Activated gamma-delta T cell treated with anti-CD3 and anti-CD28 coated beads, Interleukin-2, amount 50 U/mL, for 16 hours (primary cell): ENCODE results near the gene NOL8.

Experiments
- DNase-seq: peaks from one replicate; pipeline ENCODE4 v3.0.0-alpha.2; 2020; ENCODE audit warnings: low read depth

The NOL8 gene

DNA sequence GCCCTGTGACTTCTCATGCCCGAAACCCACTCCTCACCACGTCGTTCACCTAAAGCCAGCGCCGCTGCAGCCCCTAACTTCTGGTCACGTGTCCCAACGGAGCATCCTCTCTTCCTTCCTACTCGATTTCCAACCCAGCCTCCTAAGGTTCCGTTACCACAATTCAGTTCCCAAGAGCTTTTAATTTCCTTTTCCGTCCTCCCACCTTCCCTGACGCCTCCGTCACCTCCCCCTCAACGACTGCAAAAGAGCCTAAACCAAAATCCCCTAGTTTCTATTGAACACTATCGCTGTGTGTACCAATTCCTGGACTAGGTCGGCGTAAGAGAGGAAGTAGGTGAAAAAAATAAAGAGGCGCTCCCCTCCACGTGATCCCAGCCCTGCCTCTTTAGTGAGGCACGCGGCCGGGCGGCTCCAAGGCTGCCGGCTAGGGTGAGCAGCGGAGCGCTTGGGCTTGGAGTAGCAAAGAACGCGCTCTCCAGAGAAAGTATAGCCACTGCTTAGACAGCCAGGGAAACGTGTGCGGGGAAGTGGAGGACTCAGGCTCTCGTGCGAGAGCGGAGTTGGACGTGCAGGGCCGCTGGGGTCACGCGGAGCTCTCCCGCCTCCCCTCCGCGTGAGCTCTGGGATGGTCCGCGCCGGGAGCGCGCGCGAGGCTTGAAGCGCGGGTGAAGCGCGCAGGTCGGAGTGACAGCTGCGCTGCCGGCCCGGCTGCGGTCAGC is at the start of gene NOL8, which contains the start of gene CENPP:
Gene NOL8 (minus strand): TSS at position 82 of the 722 bp plus-strand sequence. CDS start 1,189 bp downstream, outside the sequence.
Gene CENPP (plus strand): TSS at position 685 of the 722 bp plus-strand sequence.
- peak; percentile 67 for DNase-seq

DNA sequence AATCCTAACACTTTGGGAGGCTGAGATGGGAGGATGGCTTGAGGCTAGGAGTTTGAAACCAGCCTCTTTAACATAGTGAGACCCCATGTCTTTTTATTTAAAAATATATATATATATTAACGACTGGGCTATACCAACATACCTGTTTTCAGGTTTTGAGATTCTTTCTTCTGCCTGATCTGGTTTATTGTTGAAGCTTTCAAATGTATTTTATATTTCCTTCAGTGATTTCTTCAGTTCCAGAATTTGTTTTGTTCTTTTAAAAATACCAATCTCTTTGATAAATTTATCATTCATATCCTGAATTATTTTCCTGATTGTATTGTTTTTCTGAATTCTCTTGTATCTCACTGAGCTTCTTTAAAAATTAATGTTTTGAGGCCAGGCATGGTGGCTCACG is 48.0 kb upstream of the NOL8 start:
- no peak for DNase-seq

DNA sequence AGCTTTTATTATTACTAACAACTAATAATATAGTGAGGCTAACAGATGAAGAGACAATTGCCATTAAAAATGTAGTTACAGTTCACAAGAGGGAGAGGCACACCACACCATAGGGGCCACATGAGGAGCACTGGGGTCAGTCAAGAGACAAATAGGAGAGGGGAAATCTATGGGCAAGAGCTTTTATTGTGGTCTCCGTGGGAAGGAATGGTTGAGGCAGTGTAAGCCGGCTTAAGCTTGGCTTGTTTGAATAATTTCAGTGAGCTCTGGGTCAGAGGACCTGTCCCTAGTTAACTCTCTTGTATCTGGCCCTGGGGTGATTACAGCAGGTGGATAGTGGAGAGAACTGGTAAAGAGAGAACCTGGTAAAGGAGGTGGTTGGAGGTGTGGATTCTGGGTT is 43.9 kb upstream of the NOL8 start:
- no peak for DNase-seq

DNA sequence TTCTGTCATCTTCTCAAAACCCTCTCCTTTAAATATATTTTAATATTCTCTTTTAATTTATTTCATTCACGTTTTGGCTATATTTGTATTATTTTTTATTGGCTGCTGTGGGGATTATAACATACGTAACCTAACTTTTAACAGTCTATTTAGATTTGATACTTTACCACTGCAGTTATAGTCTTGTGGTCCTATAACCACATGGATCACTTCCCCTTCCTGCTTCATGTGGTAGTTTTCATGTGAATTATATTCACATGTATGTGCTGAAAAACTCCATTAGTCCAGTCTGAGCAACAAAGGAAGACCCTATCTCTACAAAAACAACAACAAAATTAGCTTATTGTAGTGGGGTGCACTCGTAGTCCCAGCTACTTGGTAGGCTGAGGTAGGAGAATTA is 34.9 kb upstream of the NOL8 start:
- DNase-seq: no peak

DNA sequence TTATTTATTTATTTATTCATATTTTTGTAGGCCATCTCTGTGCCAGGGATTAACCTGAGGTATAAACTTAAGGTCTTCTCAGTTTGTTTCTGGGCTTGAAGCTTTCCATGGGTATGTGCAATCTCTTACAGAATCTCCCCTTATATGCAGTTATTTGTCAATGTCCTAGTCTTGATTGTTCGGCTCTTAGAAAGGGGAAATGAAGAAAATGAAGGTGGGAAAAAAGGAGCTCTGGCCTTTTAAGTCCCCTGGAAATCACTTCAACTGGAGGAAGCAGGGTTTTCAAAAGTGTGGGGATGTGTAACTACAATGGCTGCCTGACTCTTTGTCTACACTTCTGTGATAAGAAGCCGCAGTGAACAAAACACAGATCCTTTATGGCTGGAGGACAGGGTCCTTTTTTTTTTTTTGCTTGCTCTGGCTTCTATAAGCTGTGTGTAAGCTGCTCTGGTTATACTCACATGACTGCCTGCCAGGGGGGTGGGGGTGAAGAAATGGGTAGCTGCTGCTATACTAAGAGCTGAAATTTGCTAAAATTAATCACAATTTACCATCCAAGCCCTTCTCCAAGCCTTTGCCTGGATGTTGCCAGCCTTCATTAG is 34.3 kb upstream of the NOL8 start:
- no peak for DNase-seq

DNA sequence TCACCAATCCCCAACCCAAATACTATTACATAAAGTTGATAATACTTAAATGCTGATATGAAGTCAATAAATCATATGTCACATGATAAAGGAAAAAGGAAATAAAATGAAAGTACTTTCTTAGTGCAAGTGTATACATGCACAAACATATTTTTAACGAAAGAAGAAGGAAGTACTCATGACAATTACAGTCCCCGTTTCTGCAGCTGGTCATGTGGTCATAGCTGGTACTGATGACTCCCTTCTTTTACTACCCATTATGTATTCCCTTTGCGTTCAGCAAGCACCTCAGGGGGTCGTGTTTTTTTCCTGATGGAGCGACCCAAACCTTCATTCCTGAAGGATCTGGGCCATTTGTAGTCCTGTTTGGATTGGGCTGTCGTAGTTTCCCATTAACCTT is 27.9 kb upstream of the NOL8 start:
- DNase-seq: no peak

DNA sequence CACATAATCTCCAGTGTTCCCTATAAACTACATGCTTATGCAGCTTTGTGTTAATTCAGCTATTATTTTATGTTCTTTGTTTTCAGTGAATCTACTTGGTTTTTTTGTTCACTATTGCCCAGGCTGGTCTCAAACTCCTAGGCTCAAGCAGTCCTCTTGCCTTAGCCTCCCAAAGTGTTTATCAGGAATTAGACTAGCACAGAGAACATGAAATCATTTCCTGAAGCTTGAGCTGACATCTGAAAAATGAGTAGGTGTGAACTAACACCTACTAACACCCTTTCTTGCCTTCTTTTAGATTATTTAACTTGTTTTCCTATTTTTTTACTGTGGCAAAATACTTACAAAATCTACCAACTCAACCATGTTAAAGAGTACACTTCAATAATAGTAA is 25.6 kb upstream of the NOL8 start:
- no peak for DNase-seq

DNA sequence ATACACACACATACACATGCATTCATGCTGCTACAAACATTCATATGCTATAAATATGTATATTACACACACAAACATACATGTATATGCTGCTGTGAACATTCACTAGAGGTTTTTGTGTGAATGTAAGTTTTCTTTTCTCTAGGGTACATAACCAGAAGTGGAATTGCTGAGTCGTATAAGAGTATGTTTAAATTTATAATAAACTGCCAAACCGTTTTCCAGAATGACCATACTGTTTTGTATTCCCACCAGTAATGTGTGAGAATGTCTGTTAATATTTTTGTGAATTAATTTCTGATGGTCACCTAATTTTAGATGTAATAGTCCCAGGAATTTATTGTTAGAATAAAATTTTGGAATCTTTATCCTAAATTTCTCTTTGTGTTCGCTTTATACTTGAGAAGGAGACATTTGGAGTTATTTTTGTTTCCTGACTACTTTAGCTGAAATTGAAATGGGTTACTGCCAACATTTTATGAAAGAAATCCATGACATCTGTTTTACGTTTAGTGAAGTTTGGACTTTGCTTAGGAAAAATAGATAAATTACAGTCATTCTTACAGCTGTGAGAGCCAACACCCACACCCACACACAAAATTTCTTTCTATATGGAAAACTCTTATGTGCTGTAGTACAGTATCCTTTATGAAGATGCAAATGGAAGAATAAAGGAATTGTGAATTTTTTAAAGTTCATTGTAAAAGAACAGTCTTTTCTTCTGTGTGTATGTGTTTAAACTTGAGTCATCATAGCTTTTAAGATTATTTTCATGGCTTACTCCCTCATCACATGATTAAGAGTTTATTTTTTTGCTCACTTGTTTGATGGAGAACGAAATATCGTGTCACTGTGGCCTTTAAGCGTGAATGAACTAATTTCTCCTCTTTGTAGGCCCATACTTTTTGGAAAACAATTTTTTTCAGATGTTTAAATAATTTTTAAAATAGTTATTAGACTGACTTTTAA is 24.9 kb upstream of the NOL8 start:
- no peak for DNase-seq

DNA sequence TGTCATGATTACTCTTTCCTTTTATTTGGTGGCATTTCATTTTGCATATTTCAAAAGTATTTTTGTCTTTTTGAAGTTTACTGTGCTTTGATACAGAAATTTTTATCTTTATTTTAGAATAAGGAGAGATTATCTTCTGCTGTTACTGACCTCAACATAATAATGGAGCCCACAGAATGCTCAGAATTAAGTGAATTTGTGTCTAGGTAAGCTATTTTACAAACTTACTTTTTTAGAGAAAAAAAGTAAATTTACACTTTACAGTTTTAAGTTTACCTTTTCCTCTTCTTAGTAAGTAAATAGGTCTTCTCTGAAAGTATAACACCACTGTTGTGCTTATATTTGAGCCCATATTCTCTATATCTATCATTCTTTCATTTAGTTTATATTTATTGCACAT is 20.4 kb upstream of the NOL8 start:
- DNase-seq: no peak

DNA sequence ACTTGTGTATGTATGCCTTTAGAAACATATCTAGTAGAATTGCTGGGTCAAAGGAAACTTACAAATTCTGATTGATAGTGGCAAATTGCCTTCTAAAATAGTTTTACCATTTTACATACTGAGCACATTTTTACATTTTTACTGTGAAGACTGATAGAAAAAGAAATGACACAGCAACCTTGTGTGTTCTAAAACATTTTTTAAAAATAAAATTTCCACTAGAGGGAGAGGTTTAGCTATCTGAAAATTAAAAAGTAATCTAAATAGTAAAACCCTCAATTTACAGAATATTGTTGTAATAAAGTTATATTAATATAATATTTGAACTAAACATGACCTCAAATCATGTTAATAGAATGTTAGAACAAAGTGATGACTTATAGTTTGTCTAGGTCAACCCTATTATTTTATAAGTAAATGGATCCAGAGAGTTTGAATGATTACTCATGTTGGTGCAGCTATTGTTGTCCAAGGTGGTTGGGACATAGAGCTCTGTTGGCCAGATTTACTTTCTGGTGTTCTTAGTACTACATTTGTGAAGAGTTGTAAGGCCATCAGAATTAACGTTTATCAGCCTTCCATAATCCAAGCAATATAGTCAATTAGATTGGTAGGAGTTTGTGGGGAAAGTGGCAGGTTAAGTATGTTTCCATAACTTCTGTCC is 17.8 kb upstream of the NOL8 start:
- DNase-seq: no peak

DNA sequence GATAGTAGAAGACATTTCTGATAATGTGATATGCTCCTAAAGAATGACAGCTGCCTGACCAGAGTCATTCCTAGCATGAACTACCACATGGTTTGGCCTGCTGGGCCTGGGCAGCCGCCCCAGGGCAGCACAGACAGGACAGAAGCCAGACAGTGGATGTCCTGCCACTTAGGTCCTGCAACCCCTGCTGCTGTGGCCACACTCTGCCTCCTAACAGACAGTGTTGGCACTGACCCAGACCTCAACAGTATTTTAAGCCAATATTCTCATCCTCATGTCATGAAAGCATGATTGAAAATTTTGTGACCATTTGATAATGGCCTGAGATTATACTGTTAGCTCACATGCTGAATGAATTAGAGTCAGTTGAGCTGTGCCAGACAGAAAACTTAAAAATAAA is 16.4 kb upstream of the NOL8 start:
- no peak for DNase-seq

DNA sequence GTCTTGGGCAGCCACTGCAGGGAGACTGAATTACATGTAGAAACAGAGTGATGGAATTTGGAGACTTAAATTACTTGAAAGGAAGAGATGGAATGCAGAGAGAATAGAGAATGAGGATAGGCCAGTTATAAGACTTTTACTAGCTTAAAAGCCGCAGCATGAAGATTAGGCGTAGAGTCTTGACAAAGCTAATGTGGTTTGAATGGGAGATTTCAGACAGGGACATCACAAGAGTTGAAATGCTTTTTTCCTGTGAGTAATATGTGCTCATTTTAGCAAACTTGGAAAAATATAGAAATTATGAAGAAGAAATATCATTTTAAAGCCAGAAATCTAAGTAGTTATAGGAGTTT is 8.1 kb upstream of the NOL8 start:
- no peak for DNase-seq

DNA sequence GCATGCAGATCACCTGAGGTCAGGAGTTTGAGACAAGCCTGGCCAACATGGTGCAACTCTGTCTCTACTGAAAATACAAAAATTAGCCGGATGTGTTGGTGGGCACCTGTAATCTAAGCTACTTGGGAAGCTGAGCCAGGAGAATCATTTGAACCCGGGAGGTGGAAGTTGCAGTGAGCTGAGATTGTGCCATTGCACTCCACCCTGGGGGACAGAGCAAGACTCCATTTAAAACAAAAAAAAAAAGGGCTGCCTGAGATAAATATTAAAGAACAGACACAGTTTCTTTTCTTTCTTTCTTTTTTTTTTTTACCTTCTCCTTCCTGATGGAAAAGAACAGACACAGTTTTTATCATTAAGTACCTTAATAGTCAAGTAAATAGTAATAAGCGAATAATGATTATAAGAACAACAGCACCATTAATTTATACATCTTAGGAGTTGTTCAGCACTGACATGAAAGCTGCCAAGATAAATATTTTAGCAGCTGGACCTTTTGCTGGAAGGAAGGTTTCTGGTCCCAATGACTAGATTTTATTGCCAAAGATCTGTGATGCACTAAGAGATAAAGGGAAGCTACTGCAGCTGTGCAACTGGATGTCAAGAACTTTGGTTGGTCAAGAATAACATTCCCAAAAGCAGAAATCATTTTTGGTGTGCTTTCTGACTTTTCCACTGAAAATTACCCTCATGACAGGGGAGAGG is 7.6 kb upstream of the NOL8 start:
- DNase-seq: no peak

DNA sequence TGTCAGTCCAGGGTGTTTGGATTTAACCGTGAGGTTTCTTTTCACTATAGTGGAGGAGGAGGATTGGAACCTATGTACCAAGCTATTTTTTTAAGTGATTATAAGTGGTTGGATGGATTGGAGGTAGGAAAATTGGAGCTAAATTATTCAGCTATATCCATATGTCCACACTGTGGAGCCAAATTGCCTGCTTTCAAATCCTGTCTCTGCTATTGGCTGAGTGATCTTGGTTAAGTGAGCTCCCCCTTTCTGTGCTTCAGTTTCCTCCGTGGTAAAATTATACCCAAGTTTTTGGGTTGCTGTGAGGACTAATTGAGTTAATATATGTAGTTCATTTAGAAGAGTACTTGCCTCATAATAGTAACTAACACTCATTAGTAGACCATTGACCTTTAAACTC is 3.1 kb upstream of the NOL8 start:
- no peak for DNase-seq

DNA sequence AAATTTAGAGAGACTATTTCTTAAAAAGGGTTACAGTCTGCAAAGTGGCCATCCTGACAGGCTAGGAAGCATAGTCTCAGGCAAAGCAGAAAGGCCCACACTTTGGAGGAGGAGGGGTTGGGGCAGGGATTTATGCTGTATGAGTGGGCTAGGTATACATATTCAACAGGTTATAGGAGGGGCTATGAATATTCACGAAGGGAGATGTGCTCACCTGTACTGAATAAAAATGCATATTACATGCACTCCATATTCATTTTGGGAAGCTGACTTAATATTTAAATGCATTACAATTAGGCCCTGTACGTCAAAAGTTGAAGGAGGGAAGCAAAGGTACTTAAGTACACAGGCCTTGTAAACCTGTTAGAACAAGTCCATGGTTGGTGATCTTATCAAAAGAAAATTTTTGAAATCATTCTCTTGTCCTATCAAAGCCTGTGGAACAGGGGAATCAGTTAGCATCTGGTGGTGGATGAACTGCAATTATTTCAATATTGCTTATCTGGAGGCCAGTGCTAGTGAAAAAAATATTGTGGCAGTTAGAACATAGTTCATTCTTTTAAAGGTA is 2.2 kb upstream of the NOL8 start:
- DNase-seq: no peak

DNA sequence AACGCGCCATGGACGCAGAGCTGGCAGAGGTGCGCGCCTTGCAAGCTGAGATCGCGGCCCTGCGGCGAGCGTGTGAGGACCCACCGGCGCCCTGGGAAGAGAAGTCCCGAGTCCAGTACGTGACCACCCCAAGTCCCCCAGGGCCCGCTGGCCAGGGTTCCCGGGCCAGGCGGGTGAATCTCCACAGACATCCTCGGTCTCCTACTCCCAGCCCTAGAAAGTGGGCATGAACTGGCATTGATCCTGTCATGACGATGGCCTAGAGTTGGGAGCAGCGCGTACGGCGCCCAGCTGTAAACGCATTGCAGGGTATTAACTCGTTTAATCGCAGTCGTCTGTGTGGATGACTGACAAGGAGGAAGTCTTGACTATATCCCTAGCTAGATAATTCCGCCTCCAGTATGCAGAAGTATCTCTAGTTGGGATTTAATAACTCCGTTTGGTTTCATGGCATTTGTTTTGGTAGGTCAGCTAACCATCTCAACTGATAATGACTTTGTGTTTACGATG is 896 bp upstream of the NOL8 start:
- DNase-seq: no peak

DNA sequence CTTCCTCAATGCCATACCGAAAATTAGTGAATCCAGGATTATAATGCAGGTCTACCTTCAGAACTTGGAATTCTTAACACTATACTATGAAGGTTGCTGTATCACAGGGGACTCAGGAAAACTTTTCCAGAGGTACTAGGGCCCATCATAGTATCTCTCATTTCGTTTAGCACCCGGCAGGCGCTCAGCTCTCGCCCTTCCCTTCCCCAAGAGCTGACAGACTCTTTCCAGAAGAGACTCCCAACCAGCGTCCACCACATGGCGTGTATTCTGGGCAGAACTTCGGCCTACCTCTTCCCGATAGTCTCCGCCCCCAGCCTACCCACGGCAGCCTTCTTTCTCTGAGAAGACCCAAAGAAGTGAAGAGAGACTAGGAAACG is 271 bp downstream of the NOL8 start:
- DNase-seq: no peak

DNA sequence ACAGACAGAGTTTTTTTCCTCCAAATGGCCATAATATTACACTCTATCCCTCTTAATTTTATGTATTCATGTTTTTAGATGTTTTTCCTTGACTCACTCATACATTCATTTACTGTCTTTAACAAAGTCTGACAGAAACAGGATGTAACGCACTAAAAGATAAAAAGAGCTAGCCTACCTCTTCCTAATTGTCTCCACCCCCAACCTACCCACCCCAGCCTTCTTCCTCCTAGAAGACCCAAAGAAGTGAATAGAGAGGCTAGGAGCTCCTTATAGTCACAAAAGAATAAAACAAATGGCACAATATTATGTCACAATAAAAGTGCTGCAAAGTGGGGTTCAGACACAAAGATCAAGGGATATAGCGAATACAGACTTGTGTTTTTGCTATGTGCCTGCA is 719 bp downstream of the NOL8 start:
- DNase-seq: no peak

DNA sequence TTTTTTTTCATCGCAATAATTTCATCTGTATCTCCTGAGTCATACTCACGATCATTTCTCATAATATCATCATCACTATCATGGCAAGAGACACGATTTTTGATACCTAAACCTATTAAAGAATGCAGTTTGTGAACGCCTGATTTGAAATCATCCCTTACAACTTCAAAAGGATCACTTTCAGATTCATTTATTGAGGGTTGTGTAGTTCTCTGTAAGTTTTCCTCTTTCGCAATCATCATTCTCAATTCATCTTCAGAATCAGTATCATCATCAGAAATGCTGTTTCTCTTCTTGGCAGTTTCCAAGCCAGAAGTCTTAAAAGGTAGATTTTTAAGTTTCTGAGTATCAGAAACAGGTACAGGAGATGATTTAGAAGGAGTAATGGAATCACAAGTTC is 9.7 kb downstream of the NOL8 start:
- no peak for DNase-seq

DNA sequence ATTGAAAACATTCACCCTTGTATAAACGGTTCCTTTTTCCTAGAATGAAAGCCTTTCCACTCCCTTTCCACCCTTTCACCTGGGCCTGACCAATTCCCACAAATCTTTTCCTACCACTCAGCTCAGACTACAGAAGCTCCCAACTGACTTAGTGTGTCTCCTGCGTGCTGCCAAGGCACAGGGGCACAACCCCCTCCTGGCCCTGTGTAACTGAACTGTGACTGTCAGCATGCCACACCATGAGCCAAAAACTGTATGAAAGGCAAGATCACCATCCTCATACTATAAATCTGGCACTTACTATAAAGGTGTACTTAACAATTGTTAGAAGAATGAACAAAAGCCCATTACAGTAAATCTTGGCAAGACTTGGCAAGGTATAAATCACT is 11.5 kb downstream of the NOL8 start:
- DNase-seq: no peak

DNA sequence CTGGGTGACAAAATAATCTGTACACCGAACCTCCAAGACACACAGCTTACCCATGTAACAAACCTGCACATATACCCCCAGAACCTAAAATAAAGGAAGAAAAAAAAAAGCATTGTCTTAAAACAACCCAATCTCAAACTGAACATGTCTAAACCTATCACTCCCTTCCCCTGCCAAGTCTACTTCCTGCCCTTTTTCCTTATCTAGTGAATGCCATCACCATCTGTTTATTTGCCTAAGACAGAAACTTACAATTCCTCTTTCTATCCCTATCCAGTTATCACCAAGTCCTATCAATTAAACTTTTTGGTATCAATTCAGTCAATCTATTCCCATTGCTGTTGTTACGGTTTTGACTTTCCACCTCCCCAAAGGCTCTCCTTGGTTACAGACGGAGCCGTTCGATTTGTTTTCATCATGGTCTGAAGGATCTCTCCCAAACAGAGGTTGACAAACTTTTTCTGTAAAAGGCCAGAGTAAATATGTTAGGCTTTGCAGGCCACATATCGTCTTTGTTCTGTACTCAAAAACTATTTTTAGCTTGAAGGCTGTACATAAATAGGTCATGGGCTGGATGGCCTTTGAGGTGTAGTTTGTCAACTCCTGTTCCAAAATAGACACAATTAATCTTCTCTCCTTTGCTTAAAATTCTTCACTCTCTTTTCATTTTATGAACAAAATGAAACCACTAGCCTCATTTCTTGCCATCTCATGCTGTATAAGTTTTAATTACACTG is 12.1 kb downstream of the NOL8 start:
- no peak for DNase-seq
